Small intestine (tissue), 7 donors: ENCODE results near the gene KLHL33. TPM values are rescaled to one million over a fixed set of nuclear protein-coding genes. Genes with fewer than 3 reads are reported as not detected.

Experiments used
- DNase-seq, 2 donors: peaks; one replicate each; pipeline versions ENCODE4 v3.0.0 to v3.0.0-alpha.2; 2013
- FAIRE-seq: peaks from 2 replicates; lab custom pipeline; 2012; peaks lifted over from hg19 to GRCh38; lab: Jason Lieb, UNC
- H3K27ac ChIP-seq, 3 donors: one replicate each; pipeline ENCODE4 v1.5.1; 2013; ENCODE audit warnings: low read length in 2 of 3, mild to moderate bottlenecking in 2 of 3, control low read depth in 1 of 3, inconsistent platforms in 1 of 3, low read depth in 1 of 3, moderate library complexity in 1 of 3
- H3K27me3 ChIP-seq, 3 donors: one replicate each; pipeline ENCODE4 v1.6.1; 2013; ENCODE audit warnings: low read length in 3 of 3, inconsistent platforms in 1 of 3; ENCODE audit not compliant: control insufficient read depth in 3 of 3, insufficient read depth in 3 of 3
- H3K36me3 ChIP-seq, 3 donors: one replicate each; pipeline ENCODE4 v1.6.1; 2013; ENCODE audit warnings: low read length in 3 of 3, inconsistent platforms in 1 of 3, low read depth in 1 of 3, mild to moderate bottlenecking in 1 of 3, moderate library complexity in 1 of 3; ENCODE audit not compliant: control insufficient read depth in 3 of 3, insufficient read depth in 2 of 3
- H3K4me1 ChIP-seq, 3 donors: one replicate each; pipeline ENCODE4 v1.6.1; 2013; ENCODE audit warnings: low read length in 2 of 3, inconsistent platforms in 1 of 3, low read depth in 1 of 3, mild to moderate bottlenecking in 1 of 3, moderate library complexity in 1 of 3; ENCODE audit not compliant: control insufficient read depth in 3 of 3, insufficient read depth in 2 of 3
- H3K4me3 ChIP-seq, 3 donors: one replicate each; pipeline ENCODE4 v1.5.1; 2013; ENCODE audit warnings: low read length in 3 of 3, control low read depth in 1 of 3, inconsistent platforms in 1 of 3, low read depth in 1 of 3, mild to moderate bottlenecking in 1 of 3, moderate library complexity in 1 of 3
- H3K9me3 ChIP-seq, 2 donors: one replicate each; pipeline ENCODE4 v1.6.1; 2013; ENCODE audit warnings: low read depth in 1 of 2, low read length in 1 of 2; ENCODE audit not compliant: control insufficient read depth in 2 of 2, insufficient read depth in 1 of 2
- WGBS, 3 donors: extraction: QIAGEN DNeasy Blood & Tissue Kit; methylation state at CpG; one replicate each; pipeline ENCODE4 v1.1.7; 2013; 5-methylcytosine and 5-hydroxymethylcytosine counted together
- polyA plus RNA-seq, 4 donors: library from polyadenylated mRNA; stranded (reverse) in 3 of 4; unstranded in 1 of 4; fragments of 200-250 nt in 3 of 4; fragments of 120-200 nt in 1 of 4; gene quantifications; one replicate each; pipeline versions ENCODE4 v1.2.1 to v1.2.3, GENCODE V29; 2013
- donor health status: healthy with polysubstance abuse.
- donor health status: control.
- donor health status: control.
- donor health status: Bipolar disorder and iron deficiency.
- donor health status: healthy.

The KLHL33 gene
- polyA plus RNA-seq, 4 donors: under 0.01 to 0.37 (median 0.07) TPM; not detected in 1

GRCh38 chr14:20415782-20416206 is 20.2 kb downstream of the KLHL33 start:
- 37 to 50% (median 42%) methylated on average over 3 of the region's 3 CpGs for WGBS, 3 donors
- Histone ChIP-seq H3K4me1 (peaks cover 8 to 57% (median 13%) of the 10 kb centered on the region in 3 donors), H3K9me3 (no peaks in the 10 kb centered on the region), H3K4me3 (peak overlapping the region in 1 of 3 donors; percentile 17), H3K27me3 (no peaks in the 10 kb centered on the region), H3K27ac (peak overlapping the region; percentile 54 to 92 (median 86)), H3K36me3 (no peaks in the 10 kb centered on the region)
- peak; percentile 69 to 71 for DNase-seq
- no peak for FAIRE-seq

- Histone ChIP-seq H3K27ac (peak overlapping the region; percentile 96 to 99 (median 96)), H3K36me3 (peaks cover 0 to 3% (median 0%) of the 10 kb centered on the region in 3 donors), H3K27me3 (no peaks in the 10 kb centered on the region), H3K9me3 (no peaks in the 10 kb centered on the region), H3K4me1 (peaks cover 2 to 52% (median 13%) of the 10 kb centered on the region in 3 donors), H3K4me3 (peak overlapping the region; percentile 76 to 91 (median 77))
- WGBS, 3 donors: 1 to 3% (median 2%) methylated on average over 9 of the region's 9 CpGs
- peak; percentile 53 to 66 for DNase-seq
- FAIRE-seq: no peak
Measured at GRCh38 chr14:20413744-20414082, 22.3 kb downstream of the KLHL33 start.

GRCh38 chr14:20412876-20413743 is 22.9 kb downstream of the KLHL33 start, which contains the start of gene TEP1:
TSS of gene TEP1 (minus strand) at chr14:20413501. CDS start at chr14:20408439, 5,062 bp downstream.
- peak within 1 kb of the TSS; percentile 96 to 99 (median 96) for H3K27ac ChIP-seq
- peak within 1 kb of the TSS; percentile 76 to 91 (median 77) for H3K4me3 ChIP-seq
- H3K27me3 ChIP-seq: no peaks in the 10 kb centered on the region
- 0% methylated on average over 37 to 43 of the region's 43 CpGs for WGBS, 3 donors
- FAIRE-seq (no peak), DNase-seq (peak; percentile 90 to 94)
- no peaks in the 10 kb centered on the region for H3K9me3 ChIP-seq
- peaks cover 0 to 5% (median 0%) of the 10 kb centered on the region in 3 donors for H3K36me3 ChIP-seq
- H3K4me1 ChIP-seq: peaks cover 2 to 56% (median 12%) of the 10 kb centered on the region in 3 donors

GRCh38 chr14:20412411-20412810 is 23.6 kb downstream of the KLHL33 start:
- H3K9me3 ChIP-seq: no peaks in the 10 kb centered on the region
- H3K4me3 ChIP-seq: peak overlapping the region; percentile 76 to 91 (median 77)
- peak overlapping the region; percentile 96 to 99 (median 96) for H3K27ac ChIP-seq
- H3K4me1 ChIP-seq: peaks cover 2 to 55% (median 14%) of the 10 kb centered on the region in 3 donors
- peak; percentile 63 to 68 for DNase-seq
- WGBS, 3 donors: 1 to 3% (median 2%) methylated on average over 7 of the region's 7 CpGs
- FAIRE-seq: no peak
- H3K36me3 ChIP-seq: peaks cover 0 to 12% (median 6%) of the 10 kb centered on the region in 3 donors
- no peaks in the 10 kb centered on the region for H3K27me3 ChIP-seq

GRCh38 chr14:20409226-20409625 is 26.7 kb downstream of the KLHL33 start:
- 88 to 92% (median 92%) methylated on average over 2 of the region's 2 CpGs for WGBS, 3 donors
- DNase-seq: no peak

GRCh38 chr14:20403521-20403920 is 32.4 kb downstream of the KLHL33 start:
- no peaks in the 10 kb centered on the region for H3K9me3 ChIP-seq
- H3K4me3 ChIP-seq: no peak overlapping the region
- DNase-seq: no peak
- FAIRE-seq: no peak
- H3K36me3 ChIP-seq: peaks cover 28 to 72% (median 32%) of the 10 kb centered on the region in 3 donors
- no peaks in the 10 kb centered on the region for H3K27me3 ChIP-seq
- WGBS, 3 donors: 92 to 96% (median 92%) methylated on average over 11 of the region's 11 CpGs
- H3K4me1 ChIP-seq: peaks cover 0 to 16% (median 4%) of the 10 kb centered on the region in 3 donors
- H3K27ac ChIP-seq: no peak overlapping the region

More at GRCh38 chr14:20409226-20409625, 26.7 kb downstream of the KLHL33 start:
- Histone ChIP-seq H3K4me3 (no peak overlapping the region), H3K4me1 (peaks cover under 1 to 34% (median 10%) of the 10 kb centered on the region in 3 donors), H3K27me3 (no peaks in the 10 kb centered on the region), H3K36me3 (peaks cover 3 to 38% (median 26%) of the 10 kb centered on the region in 3 donors), H3K27ac (peak overlapping the region in 1 of 3 donors; percentile 71), H3K9me3 (no peaks in the 10 kb centered on the region)
- FAIRE-seq: no peak

- H3K27ac ChIP-seq: no peak overlapping the region
- peaks cover 23 to 70% (median 30%) of the 10 kb centered on the region in 3 donors for H3K36me3 ChIP-seq
- no peak overlapping the region for H3K4me3 ChIP-seq
- H3K27me3 ChIP-seq: no peaks in the 10 kb centered on the region
- H3K4me1 ChIP-seq: peaks cover 0 to 5% (median 0%) of the 10 kb centered on the region in 3 donors
- H3K9me3 ChIP-seq: no peaks in the 10 kb centered on the region
- 92 to 95% (median 94%) methylated on average over 10 of the region's 10 CpGs for WGBS, 3 donors
- no peak for DNase-seq
- FAIRE-seq: no peak
Measured at GRCh38 chr14:20400965-20401593, 34.9 kb downstream of the KLHL33 start.

- no peak overlapping the region for H3K4me3 ChIP-seq
- H3K36me3 ChIP-seq: peaks cover 27 to 70% (median 35%) of the 10 kb centered on the region in 3 donors
- WGBS, 3 donors: 93 to 97% (median 94%) methylated on average over 1 of the region's 1 CpG
- H3K9me3 ChIP-seq: no peaks in the 10 kb centered on the region
- H3K27me3 ChIP-seq: no peaks in the 10 kb centered on the region
- H3K4me1 ChIP-seq: peaks cover 0 to 6% (median 0%) of the 10 kb centered on the region in 3 donors
- FAIRE-seq (no peak), DNase-seq (no peak)
- H3K27ac ChIP-seq: no peak overlapping the region
Measured at GRCh38 chr14:20400589-20400964, 35.4 kb downstream of the KLHL33 start.
